GM06990 (cell line): ENCODE results near the gene ITIH2.
A peak's percentile ranks its signal among the peaks of the same experiment; 100 is the strongest.

Experiments
- DNase-seq: peaks from one replicate; pipeline ENCODE4 v3.0.0-alpha.2; 2011; ENCODE audit not compliant: insufficient read length; ENCODE audit errors: extremely low read depth
- H3K27me3 ChIP-seq: replicated peaks from 2 replicates; pipeline ENCODE4 v1.6.0; 2011; ENCODE audit warnings: low read length; ENCODE audit not compliant: control insufficient read depth, insufficient read depth
- H3K36me3 ChIP-seq: 2 replicates; pipeline ENCODE4 v1.5.1; 2011; ENCODE audit warnings: low read length; ENCODE audit not compliant: control insufficient read depth, insufficient read depth
- H3K4me3 ChIP-seq: replicated peaks from 2 replicates; pipeline ENCODE4 v1.5.1; 2011; ENCODE audit warnings: low read depth, mild to moderate bottlenecking, control low read depth, low read length
- TF ChIP-seq, protein P1 (sequence below): IDR thresholded peaks from 2 replicates; pipeline ENCODE4 v1.5.1; 2011; ENCODE audit warnings: low read length, control low read depth, mild to moderate bottlenecking, inconsistent platforms; ENCODE audit not compliant: insufficient read depth, poor library complexity, severe bottlenecking

Gene ITIH2

GRCh38 chr10:7750222-7750621 lies 47.1 kb downstream of the ITIH2 start:
- TF ChIP-seq, protein P1, sequence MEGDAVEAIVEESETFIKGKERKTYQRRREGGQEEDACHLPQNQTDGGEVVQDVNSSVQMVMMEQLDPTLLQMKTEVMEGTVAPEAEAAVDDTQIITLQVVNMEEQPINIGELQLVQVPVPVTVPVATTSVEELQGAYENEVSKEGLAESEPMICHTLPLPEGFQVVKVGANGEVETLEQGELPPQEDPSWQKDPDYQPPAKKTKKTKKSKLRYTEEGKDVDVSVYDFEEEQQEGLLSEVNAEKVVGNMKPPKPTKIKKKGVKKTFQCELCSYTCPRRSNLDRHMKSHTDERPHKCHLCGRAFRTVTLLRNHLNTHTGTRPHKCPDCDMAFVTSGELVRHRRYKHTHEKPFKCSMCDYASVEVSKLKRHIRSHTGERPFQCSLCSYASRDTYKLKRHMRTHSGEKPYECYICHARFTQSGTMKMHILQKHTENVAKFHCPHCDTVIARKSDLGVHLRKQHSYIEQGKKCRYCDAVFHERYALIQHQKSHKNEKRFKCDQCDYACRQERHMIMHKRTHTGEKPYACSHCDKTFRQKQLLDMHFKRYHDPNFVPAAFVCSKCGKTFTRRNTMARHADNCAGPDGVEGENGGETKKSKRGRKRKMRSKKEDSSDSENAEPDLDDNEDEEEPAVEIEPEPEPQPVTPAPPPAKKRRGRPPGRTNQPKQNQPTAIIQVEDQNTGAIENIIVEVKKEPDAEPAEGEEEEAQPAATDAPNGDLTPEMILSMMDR, result no peak
- H3K36me3 ChIP-seq, result peaks cover 6% of the 10 kb centered on the region

GRCh38 chr10:7752251-7752650 lies 49.1 kb downstream of the ITIH2 start:
- Histone ChIP-seq H3K4me3 (no peak overlapping the region), H3K27me3 (no peaks in the 10 kb centered on the region), H3K36me3 (peaks cover 9% of the 10 kb centered on the region)
- TF ChIP-seq, protein P1, result no peak
- no peak for DNase-seq

More at GRCh38 chr10:7750222-7750621, 47.1 kb downstream of the ITIH2 start:
- no peak overlapping the region for H3K4me3 ChIP-seq
- DNase-seq, result no peak
- H3K27me3 ChIP-seq, result no peaks in the 10 kb centered on the region

- no peak for DNase-seq
- Histone ChIP-seq H3K36me3 (peaks cover 9% of the 10 kb centered on the region), H3K4me3 (no peak overlapping the region), H3K27me3 (no peaks in the 10 kb centered on the region)
- TF ChIP-seq, protein P1, result no peak
Measured at GRCh38 chr10:7755103-7755502, 52.0 kb downstream of the ITIH2 start.

GRCh38 chr10:7756360-7756992 lies 53.4 kb downstream of the ITIH2 start:
- no peak overlapping the region for H3K4me3 ChIP-seq
- no peak for DNase-seq
- H3K36me3 ChIP-seq, result peaks cover 9% of the 10 kb centered on the region
- no peaks in the 10 kb centered on the region for H3K27me3 ChIP-seq
- TF ChIP-seq, protein P1, result peak; percentile 59

DNA sequence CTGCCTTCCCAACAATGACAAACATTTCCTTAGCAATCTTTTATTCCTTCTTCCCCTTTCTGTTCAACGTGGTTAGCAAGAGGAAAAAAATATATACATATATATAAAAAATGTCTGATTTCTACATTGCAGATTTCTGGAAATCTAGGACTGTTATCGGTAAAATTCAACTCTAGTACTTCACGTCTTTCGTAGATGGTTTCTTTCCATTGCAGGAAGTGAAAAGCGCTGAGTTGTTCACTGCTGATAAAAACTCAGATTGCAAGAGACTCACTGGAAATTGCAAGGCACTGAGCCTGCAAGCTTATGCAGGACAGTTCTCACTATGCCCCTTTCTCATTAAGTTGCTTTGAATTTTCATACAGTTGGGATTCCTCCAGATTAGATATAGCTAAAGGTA lies 60.8 kb downstream of the ITIH2 start:
- H3K4me3 ChIP-seq, result no peak overlapping the region
- no peak for DNase-seq
- TF ChIP-seq, protein P1, result no peak
- no peaks in the 10 kb centered on the region for H3K27me3 ChIP-seq
- H3K36me3 ChIP-seq, result peaks cover 4% of the 10 kb centered on the region

DNA sequence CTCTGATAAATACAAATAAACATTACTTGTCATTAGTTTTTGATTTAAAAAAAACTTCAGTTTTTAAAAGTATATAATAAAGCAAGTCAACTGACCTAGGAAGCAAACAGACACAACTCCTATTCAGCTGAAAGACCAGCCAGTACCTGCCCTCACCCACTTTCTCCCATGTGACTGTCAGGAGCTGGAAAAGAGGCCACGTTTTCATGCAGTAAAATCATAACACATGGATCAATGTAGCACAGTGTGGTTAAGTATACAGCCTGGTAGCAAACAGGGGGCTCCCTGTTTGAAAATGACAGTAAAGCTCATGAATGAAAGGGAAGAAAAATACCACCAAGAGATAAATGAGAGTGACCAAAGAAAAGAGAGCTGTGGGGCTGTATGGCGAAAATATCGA lies 63.1 kb downstream of the ITIH2 start:
- TF ChIP-seq, protein P1, result no peak
- no peaks in the 10 kb centered on the region for H3K27me3 ChIP-seq
- no peak overlapping the region for H3K4me3 ChIP-seq
- H3K36me3 ChIP-seq, result peaks cover 5% of the 10 kb centered on the region
- no peak for DNase-seq
